GM21381 (cell line): ENCODE results near the gene TPRN.
"Not testable (repeated sequence)": the region's sequence is repeated elsewhere in the genome, so short reads cannot be mapped to it uniquely, and the experiment has no call there.

Experiments used
- ATAC-seq: cut with Tn5 transposase; IDR thresholded peaks from one replicate; pipeline ENCODE4 v1.9.1; 2021; ENCODE audit warnings: mild to moderate bottlenecking, moderate library complexity; ENCODE audit not compliant: unreplicated experiment

Gene TPRN

DNA sequence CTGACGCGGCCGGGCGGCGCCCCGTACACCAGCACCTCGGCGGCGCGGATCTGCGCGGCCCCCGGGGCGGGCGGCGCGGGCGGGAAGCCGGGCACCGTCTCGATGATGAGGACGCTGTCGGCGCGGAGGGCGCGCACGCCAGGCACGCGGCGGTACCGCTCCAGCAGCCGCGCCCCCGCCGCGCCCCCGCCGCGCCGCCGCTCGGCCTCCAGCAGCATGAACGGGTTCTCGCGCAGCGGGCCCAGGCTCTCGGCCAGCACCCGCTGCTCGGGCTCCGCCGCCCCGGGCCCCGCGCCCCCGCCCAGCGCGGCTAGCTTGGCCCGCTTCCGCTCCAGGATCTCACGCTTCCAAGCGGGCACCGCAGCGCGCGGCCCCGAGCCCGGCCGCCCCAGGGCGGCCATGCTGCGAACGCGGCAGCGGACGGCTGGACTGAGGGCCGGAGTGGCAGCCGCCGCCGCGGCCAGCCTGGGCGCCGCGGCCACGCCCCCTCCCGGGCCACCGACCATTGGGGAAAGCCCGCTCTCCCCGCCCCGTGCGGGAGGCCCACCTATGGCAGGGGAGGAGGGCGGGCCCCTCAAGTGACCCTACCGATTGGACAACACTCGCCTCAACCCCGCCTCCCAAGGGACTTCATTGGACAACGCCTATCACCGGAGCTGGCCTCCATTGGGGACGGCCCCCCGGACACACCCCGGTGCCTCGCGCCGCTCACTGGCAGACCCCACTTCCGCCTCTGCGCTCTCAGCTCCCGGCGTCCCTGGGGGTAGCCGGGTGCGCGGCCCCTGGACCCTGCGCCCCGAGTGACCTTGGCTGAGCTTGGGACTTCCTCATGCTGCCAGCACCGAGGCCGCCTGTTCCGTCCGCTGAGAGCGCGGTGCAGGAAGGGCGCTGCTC lies at the start of gene TPRN:
TSS of gene TPRN (minus strand) at position 431 of the 894 bp plus-strand sequence. CDS start at position 401, 30 bp downstream.
- peak; percentile 84 for ATAC-seq

GRCh38 chr9:137247916-137248175 lies 47.3 kb upstream of the TPRN start:
- ATAC-seq: no peak

GRCh38 chr9:137247135-137247915 lies 46.8 kb upstream of the TPRN start:
- ATAC-seq: no peak

GRCh38 chr9:137245450-137246421 lies 45.2 kb upstream of the TPRN start:
- no peak for ATAC-seq

DNA sequence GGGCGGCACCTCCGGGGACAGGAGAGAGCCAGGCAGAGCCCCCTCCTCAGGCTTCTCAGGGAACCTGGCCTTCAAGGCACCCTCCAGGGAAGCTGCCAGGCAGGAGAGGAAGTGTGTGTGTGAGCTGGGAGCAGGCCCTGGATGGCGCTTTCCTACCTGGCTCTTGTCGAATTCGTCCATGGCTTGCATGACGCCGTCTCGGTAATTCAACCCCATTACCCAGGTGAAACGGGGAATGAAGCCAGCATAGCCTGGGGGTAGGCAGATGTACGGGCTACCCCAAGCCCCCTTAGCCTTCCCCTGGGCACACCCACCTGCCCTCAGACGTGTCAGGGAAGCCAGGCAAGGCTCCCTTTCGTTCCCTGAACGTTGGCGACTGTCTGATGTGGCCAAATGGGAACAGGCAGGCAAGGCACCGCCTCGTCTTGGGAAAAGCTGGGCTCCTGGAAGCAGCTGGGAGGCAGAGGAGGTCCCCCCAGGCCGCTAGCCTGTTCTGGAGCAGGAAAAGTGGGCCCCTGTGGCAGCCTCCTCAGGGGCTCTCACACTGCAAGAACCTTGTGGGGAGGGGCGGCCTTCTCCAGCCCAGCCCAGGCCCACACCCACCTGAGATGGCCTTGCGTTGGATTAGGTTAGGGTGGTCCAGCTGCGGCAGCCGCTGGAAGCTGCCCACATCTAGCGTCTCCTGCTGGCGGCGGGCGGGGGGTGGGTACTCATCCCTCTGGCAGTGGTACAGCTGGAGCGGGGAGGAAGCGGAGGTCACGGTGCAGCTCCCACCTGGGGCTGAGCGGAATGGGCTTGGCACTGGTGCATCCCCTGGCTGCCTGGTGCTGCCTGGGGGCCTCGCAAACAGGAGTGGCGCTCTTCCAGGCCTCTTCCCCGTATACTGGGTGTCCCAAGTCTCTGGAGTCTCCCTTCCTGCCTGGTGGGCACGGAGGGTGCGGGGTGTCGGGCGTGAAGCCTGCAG lies 44.2 kb upstream of the TPRN start:
- no peak for ATAC-seq

DNA sequence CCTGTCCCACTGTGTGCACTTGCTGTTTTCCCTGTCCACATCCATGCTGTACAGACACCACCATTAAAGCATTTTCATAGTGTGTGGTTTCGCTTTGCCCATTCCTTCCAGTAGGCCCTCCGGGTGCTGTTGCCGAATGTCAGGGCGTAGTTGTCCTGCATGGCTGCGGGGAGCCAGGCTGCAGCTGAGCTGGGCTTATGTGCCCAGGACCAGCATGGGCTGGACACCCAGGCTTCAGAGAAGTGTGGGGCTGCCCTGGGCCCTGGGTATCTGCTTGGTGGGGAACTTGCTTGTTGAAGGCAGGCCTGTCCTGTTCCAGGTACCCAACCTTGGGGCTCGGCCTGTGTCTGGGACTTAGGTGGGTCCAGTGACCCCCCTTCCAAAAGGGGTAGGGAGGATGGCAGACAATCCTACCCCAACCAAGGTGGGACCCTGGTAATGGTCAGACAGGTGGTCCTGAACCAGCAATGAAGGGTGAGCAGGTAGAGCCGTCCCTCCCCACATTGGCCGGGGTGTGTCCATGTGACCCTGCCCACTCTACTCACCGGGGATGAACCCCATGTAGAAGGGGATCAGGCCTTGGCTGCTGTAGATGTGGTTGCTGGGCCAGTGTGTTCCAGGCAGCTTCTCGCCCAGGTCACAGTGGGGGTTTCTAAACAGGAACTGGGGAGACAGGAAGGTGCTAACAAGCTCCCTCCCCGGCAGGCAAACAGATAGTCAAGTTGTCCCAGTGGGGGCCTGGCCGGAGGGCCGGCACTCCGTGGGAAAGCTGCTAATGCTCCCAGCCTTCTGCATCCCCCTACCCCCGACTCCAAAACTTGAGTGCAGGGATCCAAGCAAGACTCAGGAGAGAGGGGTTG lies 43.3 kb upstream of the TPRN start:
- no peak for ATAC-seq

- not testable (repeated sequence) for ATAC-seq
These were observed 42.7 kb upstream of the TPRN start for GRCh38 chr9:137243266-137243625.

DNA sequence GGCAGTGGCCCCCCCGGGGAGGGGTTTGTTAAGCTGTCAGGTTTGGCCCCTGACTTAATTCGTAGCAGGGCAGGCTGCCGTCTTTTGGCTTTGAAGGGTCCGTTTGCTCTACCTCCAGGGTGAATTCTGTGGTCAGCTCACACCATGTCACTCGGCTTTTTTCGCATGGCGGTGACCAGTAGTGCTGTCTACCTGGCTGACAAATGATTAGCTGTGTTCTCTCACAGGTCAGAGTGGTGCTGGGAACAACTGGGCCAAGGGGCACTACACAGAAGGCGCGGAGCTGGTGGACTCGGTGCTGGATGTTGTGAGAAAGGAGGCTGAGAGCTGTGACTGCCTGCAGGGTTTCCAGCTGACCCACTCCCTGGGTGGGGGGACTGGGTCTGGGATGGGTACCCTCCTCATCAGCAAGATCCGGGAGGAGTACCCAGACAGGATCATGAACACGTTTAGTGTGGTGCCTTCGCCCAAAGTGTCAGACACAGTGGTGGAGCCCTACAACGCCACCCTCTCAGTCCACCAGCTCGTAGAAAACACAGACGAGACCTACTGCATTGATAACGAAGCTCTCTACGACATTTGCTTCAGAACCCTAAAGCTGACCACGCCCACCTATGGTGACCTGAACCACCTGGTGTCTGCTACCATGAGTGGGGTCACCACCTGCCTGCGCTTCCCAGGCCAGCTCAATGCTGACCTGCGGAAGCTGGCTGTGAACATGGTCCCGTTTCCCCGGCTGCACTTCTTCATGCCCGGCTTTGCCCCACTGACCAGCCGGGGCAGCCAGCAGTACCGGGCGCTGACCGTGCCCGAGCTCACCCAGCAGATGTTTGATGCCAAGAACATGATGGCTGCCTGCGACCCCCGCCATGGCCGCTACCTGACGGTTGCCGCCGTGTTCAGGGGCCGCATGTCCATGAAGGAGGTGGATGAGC lies 42.0 kb upstream of the TPRN start:
- ATAC-seq: no peak

DNA sequence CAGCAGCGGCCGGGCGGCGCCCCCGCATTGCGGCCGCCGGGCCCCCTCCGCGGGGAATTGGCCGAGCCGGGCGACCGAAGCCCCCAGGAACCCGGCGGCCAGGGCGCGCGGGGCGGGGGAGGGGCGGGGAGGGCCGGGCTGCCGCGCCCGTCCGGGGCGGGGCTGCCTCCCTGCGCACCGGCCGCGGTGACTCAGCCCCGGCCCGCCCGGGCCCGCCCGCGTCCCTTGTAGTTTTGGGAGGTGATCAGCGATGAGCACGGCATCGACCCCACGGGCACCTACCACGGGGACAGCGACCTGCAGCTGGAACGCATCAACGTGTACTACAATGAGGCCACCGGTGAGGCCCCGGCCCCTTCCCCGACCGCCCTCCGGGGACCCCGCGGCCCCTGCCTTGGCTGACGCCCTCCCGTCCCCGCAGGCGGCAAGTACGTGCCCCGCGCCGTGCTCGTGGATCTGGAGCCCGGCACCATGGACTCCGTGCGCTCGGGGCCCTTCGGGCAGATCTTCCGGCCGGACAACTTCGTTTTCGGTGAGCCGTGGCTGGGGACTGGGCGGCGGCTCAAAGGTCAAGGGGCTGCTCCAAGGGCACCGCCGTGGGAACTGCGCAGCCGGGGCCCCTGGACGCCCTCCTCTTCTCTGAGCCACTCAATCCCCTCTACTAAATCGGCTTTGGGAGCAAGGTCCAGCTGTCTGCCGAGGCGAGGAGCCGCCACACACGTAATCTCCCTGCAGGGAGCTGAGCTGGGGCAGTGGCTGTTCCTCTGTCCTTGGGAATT lies 41.1 kb upstream of the TPRN start:
- ATAC-seq: peak; percentile 5

- ATAC-seq: peak; percentile 72
These were observed 40.4 kb upstream of the TPRN start, which contains the start of gene TUBB4B for GRCh38 chr9:137240841-137241489. TUBB4B (plus strand) TSS chr9:137241287; CDS start chr9:137241361, 74 bp downstream.

DNA sequence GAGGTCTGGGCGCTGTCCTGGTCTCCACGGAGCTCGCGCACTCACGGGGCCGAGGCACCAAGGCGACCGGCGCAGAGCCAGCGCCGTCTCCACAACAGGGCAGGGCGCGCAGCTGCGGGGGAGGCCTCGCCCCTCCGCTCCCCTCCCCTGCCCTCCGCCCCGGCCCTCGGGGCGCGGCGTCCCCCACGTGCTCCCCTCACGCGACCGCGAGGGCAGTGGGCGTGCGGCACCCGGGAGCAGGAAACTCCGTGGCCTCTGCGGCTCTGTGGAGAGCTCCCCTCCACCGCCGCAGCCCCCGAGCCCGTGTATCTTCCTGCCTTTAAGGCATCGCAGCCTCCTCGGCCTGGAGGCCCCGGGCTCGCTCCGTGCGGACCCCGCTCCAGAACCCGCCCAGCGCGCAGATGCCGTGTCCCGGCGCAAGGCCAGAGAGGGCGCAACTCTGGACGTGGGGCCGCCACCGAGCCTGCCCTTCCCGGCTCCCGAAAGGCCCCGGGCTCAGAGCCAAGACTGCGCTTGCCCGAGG lies 39.8 kb upstream of the TPRN start:
- peak; percentile 19 for ATAC-seq

DNA sequence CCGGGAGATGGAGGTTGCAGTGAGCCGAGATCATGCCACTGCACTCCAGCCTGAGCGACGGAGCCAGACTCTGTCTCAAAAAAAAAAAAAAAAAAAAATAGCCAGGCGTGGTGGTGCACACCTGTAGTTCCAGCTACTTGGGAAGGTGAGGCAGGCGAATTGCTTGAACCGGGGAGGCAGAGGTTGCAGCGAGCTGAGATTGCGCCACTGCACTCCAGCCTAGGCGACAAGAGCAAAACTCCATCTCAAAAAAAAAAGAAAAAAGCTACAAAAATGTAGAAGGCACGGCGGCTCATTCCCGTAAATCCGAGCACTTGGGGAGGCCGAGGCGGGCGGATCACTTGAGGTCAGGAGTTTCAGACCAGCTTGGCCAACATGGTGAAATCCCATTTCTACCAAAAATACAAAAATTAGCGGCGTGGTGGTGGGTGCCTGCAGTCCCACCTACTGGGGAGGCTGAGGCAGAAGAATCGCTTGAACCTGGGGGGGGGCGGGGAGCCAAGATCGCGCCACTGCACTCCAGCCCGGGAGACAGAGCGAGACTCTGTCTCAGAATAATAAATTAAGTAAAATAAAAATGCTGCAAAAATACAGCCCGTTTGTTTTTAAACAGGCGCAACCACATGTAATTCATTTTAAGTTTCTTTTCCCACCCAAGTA lies 39.1 kb upstream of the TPRN start:
- ATAC-seq: not testable (repeated sequence)

DNA sequence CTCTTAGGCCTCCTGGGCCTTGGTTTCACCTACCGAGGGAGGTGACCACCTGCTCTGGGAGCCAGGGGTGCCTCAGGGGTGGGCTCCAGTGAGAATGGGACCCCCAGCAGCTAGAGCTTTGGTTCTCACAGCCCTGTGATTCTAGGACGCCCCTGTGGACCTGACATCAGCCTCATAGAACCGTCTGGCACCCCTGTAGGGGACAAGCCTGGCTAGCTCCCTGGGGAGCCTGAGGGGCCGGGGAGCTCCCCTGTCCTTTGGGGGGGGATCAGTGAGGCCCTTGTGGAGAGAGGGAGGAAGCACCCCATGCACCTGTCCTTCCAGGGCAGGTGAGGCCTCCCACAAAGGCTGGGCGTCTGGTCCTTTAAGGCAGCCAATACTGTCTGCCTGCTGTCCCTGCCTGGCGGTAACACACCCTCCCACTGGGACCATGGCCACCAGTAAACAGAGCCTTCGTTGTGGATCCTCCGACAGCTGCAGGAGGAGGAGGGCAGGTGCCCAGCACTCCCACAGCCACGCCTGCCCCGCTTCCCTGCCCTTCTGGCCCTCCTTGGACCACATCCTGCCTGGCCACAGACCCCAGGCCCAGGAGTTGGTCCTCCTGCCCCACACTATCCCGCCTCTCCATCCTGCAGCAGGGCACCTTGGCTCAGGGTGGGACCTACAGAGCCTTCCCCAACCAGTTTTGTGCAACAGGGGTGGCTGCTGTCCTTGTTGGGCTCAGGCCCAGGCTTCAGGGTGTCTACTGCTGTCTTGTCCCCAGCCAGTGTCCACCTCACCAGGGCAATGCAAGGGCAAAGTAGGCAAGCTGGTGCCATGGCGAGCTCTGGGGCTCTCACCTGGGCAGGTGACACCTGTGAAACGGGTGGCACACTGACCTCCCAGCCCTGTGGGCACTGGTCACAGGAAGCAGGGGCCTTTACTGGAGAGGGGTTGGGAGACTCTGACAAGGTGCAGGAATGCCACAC lies 37.5 kb upstream of the TPRN start:
- no peak for ATAC-seq

DNA sequence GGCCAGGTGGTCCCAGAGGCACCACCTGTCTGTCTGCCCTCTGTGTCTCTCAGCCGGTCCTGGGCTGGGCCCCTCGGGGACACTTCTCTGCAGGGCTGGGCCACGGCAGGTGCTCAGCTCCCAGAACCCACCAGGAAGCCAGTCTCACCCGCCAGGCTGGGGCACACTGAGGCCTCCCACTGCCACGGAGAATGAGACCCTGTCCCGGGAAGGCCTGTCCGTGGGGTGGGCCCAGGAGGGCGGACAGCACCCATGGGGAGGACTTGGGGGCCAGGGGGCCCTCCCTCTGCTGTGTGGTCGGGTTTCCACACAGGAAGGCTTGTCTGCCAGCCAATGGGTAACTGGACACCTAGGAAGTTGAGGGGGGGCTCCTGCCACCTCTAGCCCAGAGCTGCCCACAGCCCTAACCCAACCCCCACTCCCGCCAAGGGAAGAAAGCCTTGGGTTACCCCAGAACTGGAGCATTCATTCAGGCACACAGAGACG lies 36.4 kb upstream of the TPRN start:
- ATAC-seq: no peak
